Measurements from ENCODE around the gene HSD3B2.

HSD3B2 gene

DNA sequence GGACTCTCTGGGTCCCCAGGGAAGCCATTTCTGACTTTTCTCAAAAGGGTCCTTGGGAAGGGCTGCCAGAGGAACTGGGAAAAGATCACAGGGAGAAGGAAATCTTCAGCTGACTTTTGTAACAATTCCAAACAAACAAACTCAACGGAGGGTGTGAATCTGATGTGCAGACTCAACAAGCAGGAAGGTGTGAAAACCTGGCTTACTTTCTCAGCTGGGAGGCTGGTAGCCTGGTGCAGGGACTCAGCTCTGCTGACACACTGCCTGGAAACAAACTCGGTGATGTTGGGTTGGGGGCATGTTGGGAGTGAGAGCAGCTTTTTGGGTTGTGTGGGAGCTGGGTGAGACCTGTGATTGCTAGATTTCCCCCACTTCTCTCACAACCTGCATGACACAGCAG lies 10.2 kb upstream of the HSD3B2 start:
- no peak for DNase-seq

DNA sequence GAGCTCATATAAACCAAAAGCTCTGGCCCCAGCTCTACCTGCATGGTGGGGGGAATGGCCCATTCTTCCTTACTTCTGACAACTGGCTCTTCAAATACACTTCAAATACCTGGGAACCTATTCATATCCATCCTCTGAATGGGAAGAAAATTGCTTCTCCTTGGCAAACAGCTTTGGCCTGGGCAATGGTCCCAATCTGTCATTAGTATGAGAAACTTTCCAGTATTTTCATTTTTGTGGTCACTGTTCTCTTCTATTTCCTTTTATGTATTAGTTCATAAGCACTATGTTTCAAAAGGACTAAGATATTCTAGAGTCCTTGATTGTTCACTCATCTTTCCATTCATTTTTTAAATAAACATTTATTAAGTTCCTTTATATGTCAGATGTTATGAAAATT lies 5.2 kb upstream of the HSD3B2 start:
- no peak for DNase-seq

DNA sequence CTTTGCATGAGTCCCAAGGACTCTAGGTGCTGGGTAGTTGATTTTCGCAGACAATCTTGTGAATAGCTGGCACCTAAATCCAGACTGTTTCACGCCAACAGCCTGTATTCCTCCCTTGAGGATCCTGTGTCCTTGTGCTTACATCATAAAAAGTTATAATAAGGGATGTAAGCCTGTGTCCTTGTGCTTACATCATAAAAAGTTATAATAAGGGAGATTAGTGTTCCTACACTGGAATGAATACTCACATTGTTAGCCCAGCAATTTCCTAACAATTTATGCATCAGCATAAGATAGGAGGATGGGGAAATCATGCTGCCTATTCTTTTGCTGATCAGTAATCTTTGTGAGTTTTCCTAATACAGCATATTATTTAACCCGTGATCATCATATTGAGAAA lies 4.0 kb upstream of the HSD3B2 start:
- DNase-seq, result no peak

DNA sequence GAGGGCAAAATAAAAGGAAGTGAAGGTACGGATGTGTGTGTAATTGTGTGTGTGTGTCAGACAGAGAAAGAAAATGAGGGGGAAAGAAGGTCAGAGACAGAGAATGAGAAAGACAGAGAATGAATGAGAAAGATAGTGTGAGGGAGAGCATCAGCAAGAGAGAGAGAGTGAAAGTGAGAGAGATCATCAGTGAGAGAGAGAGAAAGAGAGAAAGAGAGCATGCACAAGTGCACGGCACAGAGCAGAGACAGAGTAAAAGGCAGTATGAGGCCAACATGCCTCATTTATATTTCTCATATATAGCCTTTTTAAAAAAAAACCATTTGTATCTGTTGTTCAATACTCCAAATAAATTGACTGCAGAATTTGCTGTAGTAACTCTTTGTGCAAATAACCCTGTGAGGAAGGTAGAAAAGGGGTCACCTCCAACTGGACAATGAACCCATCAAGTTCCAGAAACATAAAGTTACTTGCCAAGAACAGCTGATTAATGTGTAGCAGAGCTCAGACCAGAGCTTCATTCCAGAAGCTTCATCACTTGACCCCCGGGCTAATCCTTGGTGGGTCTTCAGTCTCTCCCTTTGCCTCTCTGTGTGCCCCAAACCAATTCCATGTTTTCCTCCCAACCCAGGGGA lies 1.2 kb downstream of the HSD3B2 start:
- no peak for DNase-seq

DNA sequence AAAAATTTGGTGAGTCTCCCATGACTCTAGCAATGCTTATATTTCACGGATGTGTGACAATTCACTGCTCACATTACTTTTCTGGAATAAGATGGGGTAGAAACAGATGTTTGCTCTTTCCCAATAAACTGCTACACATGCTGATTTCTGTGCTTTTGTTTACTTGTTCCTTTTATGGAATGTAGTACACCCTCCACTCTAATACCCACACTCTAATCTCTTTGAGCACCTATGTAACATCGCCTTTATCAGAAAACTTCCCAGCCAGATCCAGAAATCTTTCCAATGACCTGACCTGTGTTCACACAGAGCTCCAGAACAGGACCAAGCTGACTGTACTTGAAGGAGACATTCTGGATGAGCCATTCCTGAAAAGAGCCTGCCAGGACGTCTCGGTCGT lies 4.2 kb downstream of the HSD3B2 start:
- no peak for DNase-seq

DNA sequence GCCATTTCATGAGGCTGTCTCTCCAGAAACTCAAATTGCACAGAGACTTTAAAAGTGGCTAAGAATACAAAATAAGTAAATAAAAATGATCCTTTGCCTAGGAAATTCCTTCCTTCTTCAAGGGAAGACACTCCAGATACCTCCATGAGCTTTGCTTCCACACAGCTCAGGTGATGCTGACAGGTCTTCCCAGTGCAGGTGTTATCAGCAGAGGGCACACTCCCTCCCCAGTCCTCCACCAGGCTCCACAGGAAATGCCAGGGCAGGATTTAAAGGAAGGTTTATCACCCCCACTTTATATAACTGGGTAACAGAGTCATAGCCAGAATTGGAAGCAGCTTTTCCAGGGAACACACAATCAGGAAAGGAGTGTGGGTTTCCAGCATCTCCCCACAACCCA lies 5.7 kb downstream of the HSD3B2 start:
- DNase-seq, result no peak

DNA sequence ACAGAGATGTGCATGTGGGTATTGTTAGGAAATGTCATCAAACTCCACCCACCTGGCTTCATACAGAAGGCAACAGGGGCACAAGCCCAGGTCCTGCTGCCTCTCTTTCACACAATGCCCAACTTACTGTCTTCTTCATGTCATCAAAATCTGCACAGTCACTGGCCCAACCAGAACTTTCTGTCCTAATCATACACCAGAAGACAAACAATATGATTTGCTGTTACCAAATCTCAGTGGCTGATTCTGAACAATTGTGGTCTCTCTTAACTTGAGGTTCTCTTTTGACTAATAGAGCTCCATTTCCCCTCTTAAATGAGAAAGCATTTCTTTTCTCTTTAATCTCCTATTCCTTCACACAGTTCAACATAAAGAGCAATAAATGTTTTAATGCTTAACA lies 7.7 kb downstream of the HSD3B2 start:
- no peak for DNase-seq

DNA sequence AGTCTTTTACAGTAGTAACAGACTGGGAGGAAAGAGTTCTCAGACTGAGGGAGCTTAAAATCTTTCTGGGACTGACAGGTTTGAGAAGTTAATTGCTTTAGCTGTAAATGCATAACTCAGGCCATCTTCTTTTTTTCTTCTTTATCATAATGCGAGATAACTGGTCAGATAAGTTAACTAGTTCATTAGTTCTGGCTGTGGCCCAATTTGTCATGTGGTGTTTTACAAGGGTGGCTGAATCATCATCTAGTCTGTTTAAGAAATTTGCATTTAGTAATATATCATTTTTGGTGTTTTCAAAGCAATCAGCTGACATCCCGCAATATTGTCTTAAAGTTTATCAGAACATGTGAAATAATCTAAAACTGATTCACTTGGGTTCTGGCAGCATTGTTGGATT lies 14.0 kb downstream of the HSD3B2 start:
- no peak for DNase-seq

DNA sequence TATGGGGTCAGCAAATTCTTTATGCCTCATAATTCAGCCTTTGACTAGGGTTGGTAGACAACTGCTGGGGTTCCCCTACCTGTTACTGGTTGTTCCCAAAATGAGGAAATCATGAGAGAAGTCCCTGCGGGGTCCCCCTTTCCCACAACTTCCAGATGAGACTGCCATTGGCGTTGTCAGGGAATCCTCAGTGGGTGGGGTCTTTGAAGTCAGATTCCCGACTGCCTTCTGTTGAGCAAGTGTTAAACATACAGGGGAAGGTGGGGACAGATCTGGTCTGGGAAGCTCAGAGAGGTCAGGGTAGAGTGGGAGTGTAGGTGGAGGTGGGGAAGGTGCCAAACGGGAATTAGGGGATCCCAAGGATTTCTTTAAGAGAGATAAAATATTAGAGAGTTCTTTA lies 14.7 kb downstream of the HSD3B2 start:
- DNase-seq, result no peak

DNA sequence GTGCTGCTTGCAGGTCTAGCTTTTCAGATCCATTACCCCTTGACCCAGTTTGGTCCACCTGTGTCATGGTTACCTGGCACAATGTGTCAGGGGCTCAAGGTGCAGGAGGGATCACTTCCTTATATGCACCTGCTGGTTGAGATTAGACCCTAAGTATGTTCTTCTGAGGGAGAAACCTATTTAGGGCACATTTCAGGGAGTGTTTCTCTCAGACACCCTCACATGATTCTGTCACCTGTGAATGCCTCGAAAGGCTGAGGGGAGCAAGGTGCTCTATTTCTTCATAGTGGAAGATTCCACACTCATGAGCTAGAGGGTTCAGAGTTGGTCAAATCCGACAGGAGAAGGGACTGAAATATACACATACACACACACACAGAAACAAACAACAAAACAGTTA lies 15.5 kb downstream of the HSD3B2 start:
- no peak for DNase-seq

DNA sequence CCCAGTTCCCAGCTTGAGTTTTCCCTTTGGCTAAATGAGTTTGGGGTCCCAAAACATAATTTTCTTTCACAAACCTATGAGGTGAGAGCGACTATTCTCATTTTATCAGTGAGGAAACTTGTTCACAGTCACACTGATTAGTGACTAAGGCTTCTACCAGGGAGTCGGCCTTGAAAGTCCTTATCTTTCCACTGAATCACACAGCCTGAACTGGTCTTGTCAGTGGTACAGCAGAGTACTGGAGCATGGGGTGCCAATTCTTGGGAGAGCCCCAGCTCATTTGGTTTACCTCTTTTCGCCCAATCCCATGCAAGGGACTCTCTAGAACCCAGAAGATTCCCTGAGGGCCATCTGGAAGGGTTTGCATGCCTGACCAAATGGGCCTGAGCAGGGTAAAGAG lies 16.9 kb downstream of the HSD3B2 start:
- DNase-seq, result no peak

DNA sequence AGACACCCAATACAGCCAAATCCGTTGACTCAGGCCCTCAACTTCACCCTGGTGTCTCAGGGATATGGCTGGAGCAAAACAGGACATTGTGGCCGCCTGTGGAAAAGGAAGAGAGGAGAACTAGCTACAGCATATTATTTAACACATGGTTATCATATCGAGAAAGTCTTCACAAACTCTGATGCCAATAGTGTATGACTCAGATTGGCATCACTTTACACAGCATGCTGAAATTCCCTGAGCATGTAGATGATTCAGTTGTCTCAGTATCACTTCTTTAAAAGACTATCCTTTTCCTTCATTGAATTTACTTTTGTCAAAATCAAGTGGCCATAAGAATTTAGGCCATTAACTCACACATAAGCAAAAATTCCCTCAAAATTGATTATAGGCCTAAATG lies 20.1 kb downstream of the HSD3B2 start:
- DNase-seq, result no peak

DNA sequence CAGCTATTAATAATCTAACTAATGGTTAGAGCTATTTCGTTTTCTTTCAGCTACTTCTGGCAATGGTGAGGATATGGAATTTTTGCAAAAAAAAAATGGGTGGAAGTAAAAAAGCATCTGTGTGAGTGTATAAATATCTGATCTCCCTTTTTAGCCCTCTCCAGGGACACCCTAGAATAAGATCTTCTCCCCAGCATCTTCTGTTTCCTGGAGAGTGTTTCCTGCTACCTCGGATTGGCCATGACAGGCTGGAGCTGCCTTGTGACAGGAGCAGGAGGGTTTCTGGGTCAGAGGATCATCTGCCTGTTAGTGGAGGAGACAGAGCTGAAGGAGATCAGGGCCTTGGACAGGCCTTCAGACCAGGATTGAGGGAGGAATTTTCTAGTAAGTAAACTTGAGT lies 23.8 kb downstream of the HSD3B2 start:
- DNase-seq, result no peak

DNA sequence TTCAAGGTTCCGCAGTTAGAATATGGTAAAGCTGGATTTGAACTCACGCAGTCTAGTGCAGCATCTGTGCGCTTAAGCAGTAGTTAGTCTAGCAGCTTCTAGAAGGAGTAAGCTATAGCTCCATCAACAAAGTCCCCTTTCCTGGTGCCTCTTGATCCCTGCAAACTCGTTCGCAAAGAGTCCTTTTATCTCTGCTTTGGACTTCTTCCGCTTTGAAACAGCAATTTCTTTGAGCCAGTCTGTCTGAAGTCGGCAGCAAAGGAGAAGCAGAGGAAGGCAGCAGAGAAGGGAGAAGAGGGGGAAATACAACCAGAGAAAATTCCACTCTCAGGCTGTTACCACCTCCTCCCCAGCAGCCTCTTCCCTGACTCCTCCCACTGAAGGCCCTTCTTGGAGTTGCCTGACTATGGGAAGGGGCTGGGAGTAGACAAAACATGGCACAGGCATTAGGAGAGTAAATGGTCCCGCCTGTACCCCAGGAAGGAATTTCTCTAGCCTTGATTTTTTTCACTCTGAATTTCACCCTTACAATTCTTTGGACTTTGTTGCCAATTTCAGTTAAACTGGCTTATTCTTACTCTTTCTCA lies 25.9 kb downstream of the HSD3B2 start:
- DNase-seq, result no peak

DNA sequence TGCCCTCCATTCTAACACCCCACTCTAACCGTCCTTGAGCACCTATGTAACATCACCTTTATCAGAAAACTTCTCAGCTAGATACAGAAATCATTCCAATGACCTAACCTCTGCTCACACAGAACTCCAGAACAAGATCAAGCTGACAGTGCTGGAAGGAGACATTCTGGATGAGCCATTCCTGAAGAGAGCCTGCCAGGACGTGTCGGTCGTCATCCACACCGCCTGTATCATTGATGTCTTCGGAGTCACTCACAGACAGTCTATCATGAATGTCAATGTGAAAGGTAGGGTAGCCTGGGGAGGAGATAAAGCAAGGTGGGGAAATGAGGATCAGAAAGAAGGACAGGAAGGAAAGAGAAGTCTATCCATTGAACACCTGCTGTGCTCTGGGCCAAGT lies 27.8 kb downstream of the HSD3B2 start:
- no peak for DNase-seq

DNA sequence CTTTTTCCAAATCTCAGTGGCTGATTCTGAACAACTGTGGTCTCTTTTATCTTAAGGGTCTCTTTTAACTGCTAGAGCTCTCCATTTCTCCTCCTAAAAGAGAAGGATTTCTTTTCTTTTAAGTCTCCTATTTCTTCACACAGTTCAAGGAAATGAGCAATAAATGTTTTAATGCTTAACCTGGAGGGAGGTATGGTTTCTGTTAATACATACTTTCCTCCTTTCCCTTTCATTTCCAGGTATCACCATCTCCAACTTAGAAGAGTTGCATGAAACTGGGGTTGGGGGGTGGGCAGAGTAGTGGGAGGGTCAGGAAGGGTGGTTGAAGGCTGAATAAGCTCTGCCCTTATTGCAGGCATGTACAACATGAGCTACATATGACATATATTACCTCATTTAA lies 31.4 kb downstream of the HSD3B2 start:
- DNase-seq, result no peak

DNA sequence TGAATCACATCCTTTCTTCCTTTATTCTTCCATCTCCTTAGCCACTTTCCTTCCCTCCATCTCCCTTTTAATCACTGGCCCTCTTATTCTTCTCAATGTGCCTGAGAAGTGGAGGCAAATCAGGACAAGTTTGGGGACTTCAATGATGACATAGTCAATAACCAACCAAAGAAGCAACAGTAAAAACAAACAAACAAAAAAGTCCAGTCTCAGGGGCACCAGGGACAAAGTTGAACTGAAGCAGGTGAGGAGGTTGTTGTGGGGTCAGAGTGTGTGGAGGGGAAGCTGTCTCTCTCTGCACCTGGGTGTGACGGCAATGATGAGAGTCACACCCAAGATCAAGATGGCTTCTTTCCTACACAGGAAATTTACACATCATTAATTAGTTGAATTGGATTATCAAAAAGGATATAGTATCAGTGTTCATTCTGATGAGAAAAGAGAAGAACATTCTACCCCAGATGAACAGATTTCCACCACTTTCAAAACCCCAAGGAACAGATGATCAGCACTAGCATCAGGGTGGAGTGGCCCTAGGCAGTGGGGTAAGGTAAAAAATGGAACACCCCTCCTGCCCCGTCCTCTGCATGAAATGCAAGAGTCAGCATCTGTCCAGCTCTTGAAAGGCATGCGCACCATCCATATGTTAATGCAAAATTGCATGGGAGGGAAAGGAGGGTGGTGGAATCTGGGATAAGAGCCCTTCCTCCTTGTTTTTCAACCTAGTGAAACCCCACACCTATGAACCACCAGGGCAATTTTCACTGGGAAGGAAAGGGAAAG lies 32.6 kb downstream of the HSD3B2 start:
- no peak for DNase-seq

DNA sequence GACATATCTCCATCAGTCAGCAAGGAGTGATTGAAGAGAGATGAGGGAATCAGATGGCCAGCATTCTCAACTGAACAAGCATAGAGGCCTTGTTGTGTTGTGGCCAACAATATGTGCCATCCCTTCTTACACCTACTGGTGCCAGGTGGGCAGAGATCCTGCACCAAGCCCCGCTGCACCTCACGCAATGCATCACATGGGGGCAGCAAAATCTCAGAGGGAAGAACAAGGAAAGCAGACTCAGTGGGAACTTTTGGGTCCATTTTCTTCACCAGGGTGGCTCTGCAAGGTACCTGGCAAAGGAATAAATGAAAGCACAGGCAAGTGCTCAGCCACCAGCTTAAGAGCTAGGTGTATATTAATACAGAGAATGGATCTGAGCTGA lies 33.2 kb downstream of the HSD3B2 start:
- no peak for DNase-seq

DNA sequence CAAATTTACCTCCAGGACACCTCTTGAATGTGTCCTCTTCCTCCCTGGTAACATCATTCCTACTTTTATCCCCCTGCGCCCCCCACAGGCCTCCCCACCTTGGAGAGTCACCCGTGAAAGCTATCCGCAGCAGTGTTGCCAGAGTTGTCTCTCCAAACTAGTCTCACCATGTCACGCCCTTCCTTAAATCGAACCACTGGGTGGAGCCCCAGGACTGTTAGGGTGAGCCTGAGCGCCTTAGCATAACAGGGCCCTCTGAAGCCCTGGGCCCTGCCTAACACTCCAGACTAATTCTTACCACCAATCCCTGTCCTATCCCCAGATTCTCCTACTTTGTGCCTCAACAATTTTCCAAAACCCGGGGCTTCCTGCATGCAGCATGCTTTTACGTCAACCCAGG lies 35.0 kb downstream of the HSD3B2 start:
- DNase-seq, result no peak

DNA sequence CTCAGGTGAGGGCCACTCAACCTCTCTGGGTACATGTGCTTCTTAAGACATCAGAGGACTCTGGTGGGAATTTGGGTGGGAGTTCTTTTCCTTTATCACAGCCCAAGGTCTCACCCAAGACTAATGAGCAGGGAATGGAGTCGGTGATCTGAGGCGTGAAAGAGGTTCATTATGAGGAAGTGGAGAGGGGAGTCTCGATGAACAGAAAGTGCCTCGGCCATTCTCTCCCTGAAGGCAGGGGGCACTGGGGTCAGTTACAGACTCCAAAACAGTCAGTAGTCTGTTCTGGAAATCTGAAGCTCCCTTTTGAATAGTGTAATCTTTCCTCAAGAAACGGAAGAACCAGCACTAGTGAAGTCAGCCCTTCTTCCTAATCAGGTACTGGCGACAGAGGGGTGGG lies 36.2 kb downstream of the HSD3B2 start:
- no peak for DNase-seq

DNA sequence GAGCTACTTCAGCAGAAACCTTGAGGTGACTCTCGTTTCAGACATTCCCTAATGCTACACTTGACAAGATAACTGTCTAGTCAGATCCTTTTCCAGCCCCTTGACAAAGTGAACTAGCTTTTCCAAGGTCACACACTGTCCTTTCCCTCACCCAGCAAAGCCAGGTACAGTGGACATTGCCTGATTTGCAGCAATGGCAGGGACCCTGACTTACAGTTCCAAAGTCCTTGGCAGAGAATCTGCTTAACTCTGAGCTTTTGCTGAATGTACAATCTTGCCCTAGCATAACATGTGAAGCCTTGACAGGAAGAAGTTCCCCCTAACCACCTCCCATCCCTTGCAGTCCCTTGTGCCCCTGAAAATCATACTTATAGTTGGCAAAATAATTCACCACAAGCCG lies 37.1 kb downstream of the HSD3B2 start:
- no peak for DNase-seq

DNA sequence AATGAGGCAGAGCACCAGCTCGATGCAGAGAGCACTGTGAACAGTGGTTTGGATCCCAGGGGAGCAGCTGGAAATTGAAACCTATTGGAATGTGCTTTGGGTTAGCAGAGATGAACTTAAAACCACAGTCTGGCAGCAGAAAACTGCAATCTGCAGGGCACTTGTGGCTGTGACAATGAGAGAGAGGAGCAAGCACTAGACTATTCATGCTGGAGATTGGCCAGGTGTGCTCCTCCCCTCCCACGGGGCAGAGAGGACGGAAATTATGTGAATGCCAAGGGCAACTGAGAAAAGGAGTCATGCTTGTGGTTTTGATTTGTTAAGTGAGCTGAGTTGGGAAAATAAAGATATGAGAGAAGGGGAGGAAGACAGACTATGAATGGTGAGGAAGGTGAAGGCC lies 38.1 kb downstream of the HSD3B2 start:
- DNase-seq, result peak; percentile 68

DNA sequence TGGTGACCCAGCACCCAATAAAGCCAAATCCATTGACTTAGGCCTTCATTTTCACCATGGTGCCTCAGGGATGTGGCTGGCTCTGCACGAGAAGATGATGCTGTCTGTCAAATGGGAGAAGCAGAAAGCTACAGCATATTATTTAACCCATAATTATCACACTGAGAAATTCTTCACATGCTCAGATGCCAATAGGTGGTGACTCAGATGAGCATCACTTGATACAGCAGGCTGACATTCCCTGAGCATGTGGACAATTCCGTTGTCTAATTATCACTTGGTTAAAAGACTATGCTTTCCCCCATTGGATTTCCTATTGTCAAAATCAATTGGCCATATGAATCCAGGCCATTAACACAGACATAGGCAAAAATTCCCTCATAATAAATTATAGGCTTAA lies 48.0 kb downstream of the HSD3B2 start:
- DNase-seq, result no peak

DNA sequence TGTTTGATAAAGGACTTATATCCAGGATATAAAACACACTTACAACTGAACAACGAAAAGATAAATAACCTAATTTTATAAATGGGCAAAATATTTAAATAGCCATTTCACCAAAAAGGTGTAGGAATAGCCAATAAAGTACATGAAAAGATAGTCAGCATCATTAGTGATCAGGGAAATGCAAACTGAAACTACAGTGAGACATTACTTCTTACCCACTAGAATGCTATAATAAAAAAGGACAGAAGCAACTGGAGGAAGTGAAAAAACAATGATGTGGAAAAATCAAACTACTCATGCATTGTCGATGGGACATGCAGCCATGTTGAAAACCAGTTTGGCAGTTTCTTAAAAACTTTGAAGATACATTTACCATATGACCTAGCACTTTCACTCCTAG lies 48.6 kb downstream of the HSD3B2 start:
- DNase-seq, result no peak

DNA sequence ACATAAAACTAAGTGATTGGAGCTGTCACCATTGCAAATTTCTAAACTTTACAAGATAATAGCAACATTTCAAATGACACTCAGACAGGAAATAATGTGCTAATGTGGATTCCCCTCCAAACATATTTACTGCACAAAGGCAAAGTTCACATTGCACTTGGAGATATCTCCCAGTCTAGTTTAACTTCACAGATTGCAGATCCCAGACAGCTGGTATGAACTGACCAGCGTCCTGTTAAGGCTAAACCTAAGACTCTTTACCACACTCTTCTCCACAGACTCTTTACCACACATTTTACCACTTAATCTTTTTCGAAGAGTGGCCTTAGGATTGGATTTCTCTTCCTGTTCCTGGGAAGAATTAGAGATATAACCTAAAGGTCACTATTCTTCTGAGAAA lies 51.5 kb downstream of the HSD3B2 start:
- no peak for DNase-seq
